ENCODE measurements around the gene PLXNA2.

GRCh38 chr1:208158640-208159554 is 85.3 kb downstream of the PLXNA2 start:
- TF ChIP-seq CTCF (conservative IDR thresholded peaks at IDR 0.05; ENCODE audit: low read length) (no peak), EZH2phosphoT487 (IDR thresholded peaks at IDR 0.05; ENCODE audit: borderline replicate concordance, low read depth, low read length) (no peak)

Data from OCI-LY7 (cell line).